Testis (tissue), 2 donors: Measurements from ENCODE around the gene PXDN.

ENCODE experiments used
- CTCF ChIP-seq, 3 experiments: fragments of 450-650 bp in 2 of 3; fragments of 200-600 bp in 1 of 3; sonication (generic) in 1 of 3; IDR thresholded peaks; one replicate each; pipeline ENCODE4 v1.5.1; 2016 to 2019; ENCODE audit warnings: antibody characterized with exemption in 3 of 3, mild to moderate bottlenecking in 2 of 3, moderate library complexity in 1 of 3
- POLR2A ChIP-seq: fragments of 450-650 bp; IDR thresholded peaks from one replicate; pipeline ENCODE4 v1.6.1; 2017; ENCODE audit warnings: antibody characterized with exemption, mild to moderate bottlenecking, moderate library complexity

- TF ChIP-seq CTCF (IDR thresholded peaks at IDR 0.05) = no peak
- no peak for TF ChIP-seq POLR2A
Observed at GRCh38 chr2:1633936-1634587, 110.3 kb downstream of the PXDN start.
